GM06990 (cell line): Measurements from ENCODE around the gene KIF26B.
"Not testable (repeated sequence)": the region's sequence is repeated elsewhere in the genome, so short reads cannot be mapped to it uniquely, and the experiment has no call there.

Experiments used
- DNase-seq: peaks from one replicate; pipeline ENCODE4 v3.0.0-alpha.2; 2011; ENCODE audit not compliant: insufficient read length; ENCODE audit errors: extremely low read depth
- H3K27me3 ChIP-seq: replicated peaks from 2 replicates; pipeline ENCODE4 v1.6.0; 2011; ENCODE audit warnings: low read length; ENCODE audit not compliant: control insufficient read depth, insufficient read depth
- H3K36me3 ChIP-seq: 2 replicates; pipeline ENCODE4 v1.5.1; 2011; ENCODE audit warnings: low read length; ENCODE audit not compliant: control insufficient read depth, insufficient read depth
- H3K4me3 ChIP-seq: replicated peaks from 2 replicates; pipeline ENCODE4 v1.5.1; 2011; ENCODE audit warnings: low read depth, mild to moderate bottlenecking, control low read depth, low read length
- TF ChIP-seq, protein P1 (sequence below): IDR thresholded peaks from 2 replicates; pipeline ENCODE4 v1.5.1; 2011; ENCODE audit warnings: low read length, control low read depth, mild to moderate bottlenecking, inconsistent platforms; ENCODE audit not compliant: insufficient read depth, poor library complexity, severe bottlenecking

KIF26B gene

DNA sequence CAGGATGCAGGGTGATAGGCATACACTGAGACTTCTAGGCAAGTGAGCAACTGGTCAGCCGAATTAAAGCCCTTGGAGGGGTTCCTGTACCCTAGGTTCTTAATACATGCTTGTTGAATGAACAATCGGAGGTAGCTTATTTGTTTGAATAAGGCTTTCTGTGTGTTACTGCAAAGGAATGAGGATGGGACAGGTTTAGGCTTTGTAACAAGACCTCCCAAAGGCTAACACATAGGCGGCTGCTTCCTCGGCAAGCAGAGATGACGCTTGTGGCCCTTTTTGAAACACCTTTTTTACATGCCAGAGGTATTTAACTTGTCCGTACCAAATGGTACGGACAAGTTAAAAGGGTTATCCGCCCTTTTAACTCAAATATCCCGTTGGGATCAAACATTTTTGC lies 511.6 kb downstream of the KIF26B start:
- no peak overlapping the region for H3K4me3 ChIP-seq
- H3K36me3 ChIP-seq: no peaks in the 10 kb centered on the region; the same call in 1 of the 2 replicates
- H3K27me3 ChIP-seq: no peaks in the 10 kb centered on the region
- no peak for DNase-seq
- TF ChIP-seq, protein P1, sequence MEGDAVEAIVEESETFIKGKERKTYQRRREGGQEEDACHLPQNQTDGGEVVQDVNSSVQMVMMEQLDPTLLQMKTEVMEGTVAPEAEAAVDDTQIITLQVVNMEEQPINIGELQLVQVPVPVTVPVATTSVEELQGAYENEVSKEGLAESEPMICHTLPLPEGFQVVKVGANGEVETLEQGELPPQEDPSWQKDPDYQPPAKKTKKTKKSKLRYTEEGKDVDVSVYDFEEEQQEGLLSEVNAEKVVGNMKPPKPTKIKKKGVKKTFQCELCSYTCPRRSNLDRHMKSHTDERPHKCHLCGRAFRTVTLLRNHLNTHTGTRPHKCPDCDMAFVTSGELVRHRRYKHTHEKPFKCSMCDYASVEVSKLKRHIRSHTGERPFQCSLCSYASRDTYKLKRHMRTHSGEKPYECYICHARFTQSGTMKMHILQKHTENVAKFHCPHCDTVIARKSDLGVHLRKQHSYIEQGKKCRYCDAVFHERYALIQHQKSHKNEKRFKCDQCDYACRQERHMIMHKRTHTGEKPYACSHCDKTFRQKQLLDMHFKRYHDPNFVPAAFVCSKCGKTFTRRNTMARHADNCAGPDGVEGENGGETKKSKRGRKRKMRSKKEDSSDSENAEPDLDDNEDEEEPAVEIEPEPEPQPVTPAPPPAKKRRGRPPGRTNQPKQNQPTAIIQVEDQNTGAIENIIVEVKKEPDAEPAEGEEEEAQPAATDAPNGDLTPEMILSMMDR: no peak

DNA sequence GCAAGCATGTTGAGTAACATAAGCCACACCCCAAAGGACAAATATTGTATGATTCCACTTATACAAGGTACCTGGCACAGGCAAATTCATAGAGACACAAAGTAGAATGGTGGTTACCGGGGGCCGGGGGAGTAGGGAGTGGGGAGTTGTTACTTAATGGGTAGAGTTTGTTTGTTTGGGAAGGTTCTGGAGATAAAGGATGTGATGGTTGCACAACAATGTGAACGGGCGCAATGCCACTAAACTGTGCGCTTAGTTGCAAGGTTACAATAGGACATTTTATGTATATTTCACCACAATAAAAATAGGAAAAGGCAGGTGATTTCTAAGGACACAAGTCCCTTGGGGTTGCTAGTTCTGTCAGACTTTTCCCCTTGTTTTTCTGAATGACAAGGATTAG lies 516.6 kb downstream of the KIF26B start:
- TF ChIP-seq, protein P1: no peak
- Histone ChIP-seq H3K36me3 (no peaks in the 10 kb centered on the region; the same call in 1 of the 2 replicates), H3K4me3 (no peak overlapping the region), H3K27me3 (no peaks in the 10 kb centered on the region)
- no peak for DNase-seq

DNA sequence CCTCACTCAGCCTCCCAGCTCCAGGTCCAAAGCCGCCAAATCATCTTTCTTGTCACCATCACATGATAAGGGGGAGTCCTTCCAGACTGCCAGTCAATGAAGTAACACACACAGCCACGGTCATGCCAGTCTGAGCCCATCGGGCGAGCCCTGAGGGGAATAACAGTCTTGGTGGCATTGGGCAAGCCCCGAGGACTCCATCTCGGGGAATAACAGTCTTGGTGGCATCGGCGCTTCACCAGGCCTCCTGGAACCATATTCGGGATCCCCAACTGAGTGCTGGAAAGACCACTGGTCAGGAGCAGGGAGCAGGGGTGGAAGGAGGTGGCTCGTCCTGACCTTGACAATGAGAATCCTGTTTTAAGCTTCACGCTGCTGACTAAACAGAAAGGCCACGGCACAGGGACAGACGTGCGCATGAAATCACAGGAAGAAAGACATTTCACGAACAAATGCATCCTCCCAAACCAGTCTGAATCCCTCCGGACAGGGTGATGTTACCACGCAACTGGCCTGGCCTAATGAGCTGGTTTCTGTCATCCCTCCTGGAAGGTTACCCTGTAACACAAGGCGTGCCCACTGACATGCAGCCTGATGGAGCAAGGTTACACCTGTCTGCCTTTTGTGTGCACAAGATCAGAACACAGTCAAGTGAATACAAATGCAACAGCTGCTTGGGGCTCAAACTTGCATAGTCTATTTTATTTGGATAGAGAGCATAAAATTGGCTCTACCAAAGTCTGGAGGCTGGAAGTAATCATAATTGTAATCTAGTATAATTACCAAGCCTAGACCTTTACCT lies 517.4 kb downstream of the KIF26B start:
- DNase-seq: no peak
- no peaks in the 10 kb centered on the region for H3K27me3 ChIP-seq
- TF ChIP-seq, protein P1: no peak
- H3K36me3 ChIP-seq: no peaks in the 10 kb centered on the region; the same call in 1 of the 2 replicates
- no peak overlapping the region for H3K4me3 ChIP-seq

DNA sequence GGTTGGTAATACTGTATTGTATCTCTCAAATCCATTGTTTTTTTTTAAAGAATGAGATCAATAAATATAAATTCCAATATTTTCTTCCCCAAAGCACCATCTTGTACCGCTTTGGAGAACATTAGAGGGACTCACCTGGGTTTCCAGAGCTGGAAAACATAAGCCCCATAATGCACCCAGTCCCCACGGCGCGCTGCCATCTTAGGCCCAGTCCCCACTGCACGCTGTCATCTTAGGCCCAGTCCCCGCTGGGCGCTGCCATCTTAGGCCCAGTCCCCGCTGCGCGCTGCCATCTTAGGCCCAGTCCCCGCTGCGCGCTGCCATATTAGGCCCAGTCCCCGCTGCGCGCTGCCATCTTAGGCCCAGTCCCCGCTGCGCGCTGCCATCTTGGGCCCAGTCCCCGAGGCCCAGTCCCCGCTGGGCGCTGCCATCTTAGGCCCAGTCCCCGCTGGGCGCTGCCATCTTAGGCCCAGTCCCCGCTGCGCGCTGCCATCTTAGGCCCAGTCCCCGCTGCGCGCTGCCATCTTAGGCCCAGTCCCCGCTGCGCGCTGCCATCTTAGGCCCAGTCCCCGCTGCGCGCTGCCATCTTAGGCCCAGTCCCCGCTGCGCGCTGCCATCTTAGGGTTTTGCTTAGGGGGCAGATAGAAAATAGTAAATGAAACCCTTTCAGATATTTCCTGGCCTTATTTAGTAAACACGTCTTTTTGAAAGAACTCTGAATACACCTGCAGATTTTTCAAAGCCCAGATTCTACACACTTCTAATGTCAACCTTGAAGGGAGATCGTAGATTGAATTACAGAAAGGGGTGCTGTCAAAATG lies 518.3 kb downstream of the KIF26B start:
- not testable (repeated sequence) for H3K27me3 ChIP-seq, H3K4me3 ChIP-seq, H3K36me3 ChIP-seq, DNase-seq

DNA sequence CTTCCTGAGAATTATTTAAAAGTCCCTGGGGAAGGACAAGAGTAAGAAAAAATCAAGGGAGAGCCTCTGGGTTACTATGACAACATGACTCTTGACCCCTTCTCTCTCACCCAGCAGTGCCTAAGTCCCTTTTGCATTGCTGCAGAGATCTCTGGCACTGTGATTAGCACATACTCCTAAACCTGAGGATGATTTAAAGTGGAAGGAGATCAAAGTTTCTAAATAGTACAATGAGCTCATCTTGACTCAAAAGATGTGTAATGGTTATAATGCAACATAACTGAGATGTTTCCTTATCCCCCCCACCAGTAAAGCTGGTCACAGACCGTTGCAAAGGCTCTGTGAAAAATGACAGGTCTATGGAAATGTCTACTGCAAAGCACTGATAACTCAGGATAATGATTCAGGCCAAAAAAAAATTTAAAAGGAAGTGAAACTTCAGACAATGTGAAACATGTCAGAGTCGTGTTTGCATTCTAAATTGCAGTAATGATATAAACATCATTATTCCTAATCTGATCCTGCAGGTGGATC lies 519.2 kb downstream of the KIF26B start:
- DNase-seq: peak; percentile 42
- Histone ChIP-seq H3K4me3 (no peak overlapping the region), H3K36me3 (no peaks in the 10 kb centered on the region; the same call in 1 of the 2 replicates), H3K27me3 (no peaks in the 10 kb centered on the region)
- TF ChIP-seq, protein P1: no peak
